ENCODE data around the gene ZNF678. TPM values are rescaled to one million over a fixed set of nuclear protein-coding genes. Genes with fewer than 3 reads are reported as not detected.

Gene ZNF678
- total RNA-seq, 1 experiment from 2014 or later, result 9.1 TPM

Small RNA genes within 50 kb of the gene (small RNA-seq; reads per million reads assigned to genes)
- gene RNA5SP77, result 0.46 to 11.7 reads per million in 2 experiments

Other genes starting within 250 kb of the ZNF678 start
- 21.1 and 22.1 TPM in 2 replicates for gene CDC42BPA, start 245.1 kb upstream of the ZNF678 start, total RNA-seq (2014; rRNA removed; shearing (Covaris generic))
- 33.6 and 38.2 TPM in 2 replicates for gene JMJD4, start 171.7 kb downstream of the ZNF678 start, total RNA-seq (2014; rRNA removed; shearing (Covaris generic))
- gene SNAP47, start 171.9 kb downstream of the ZNF678 start, total RNA-seq (2014; rRNA removed; shearing (Covaris generic)), result 29.3 and 31.5 TPM in 2 replicates

Measured in SK-MEL-5 (cell line).